HEK293T (cell line): ENCODE results near the gene ECPAS.

Source experiments
- CTBP1 ChIP-seq: fragments of 450-650 bp; IDR thresholded peaks from 2 replicates; pipeline ENCODE4 v1.6.1; 2016; ENCODE audit warnings: borderline replicate concordance
- FOXA1 ChIP-seq: fragments of 450-650 bp; IDR thresholded peaks from 2 replicates; pipeline ENCODE4 v1.6.1; 2016; ENCODE audit warnings: mild to moderate bottlenecking
- FOXK2 ChIP-seq: fragments of 450-650 bp; IDR thresholded peaks from 2 replicates; pipeline ENCODE4 v1.6.1; 2016; ENCODE audit warnings: mild to moderate bottlenecking
- PKNOX1 ChIP-seq: fragments of 450-650 bp; IDR thresholded peaks from 2 replicates; pipeline ENCODE4 v1.6.1; 2016
- SP1 ChIP-seq: fragments of 450-650 bp; IDR thresholded peaks from 2 replicates; pipeline ENCODE4 v1.6.1; 2017
- SUZ12 ChIP-seq: fragments of 450-650 bp; IDR thresholded peaks from 2 replicates; pipeline ENCODE4 v1.6.1; 2016; ENCODE audit warnings: mild to moderate bottlenecking
- TARDBP ChIP-seq: fragments of 450-650 bp; IDR thresholded peaks from 2 replicates; pipeline ENCODE4 v1.6.1; 2016
- ZNF384 ChIP-seq: fragments of 450-650 bp; IDR thresholded peaks from 2 replicates; pipeline ENCODE4 v1.6.1; 2016

- TF ChIP-seq PKNOX1, result no peak
- TF ChIP-seq FOXK2, result no peak
- no peak for TF ChIP-seq FOXA1
- no peak for TF ChIP-seq SP1
- no peak for TF ChIP-seq SUZ12
- no peak for TF ChIP-seq CTBP1
- TF ChIP-seq ZNF384, result no peak
- TF ChIP-seq TARDBP, result no peak
Measured at GRCh38 chr9:111350556-111350955, 133.6 kb downstream of the ECPAS start.
